Vagina (tissue), 2 donors: ENCODE measurements around the gene ELP4.

ENCODE experiments used
- CTCF ChIP-seq, 3 experiments: fragments of 450-650 bp in 2 of 3; fragments of 200-600 bp in 1 of 3; sonication (generic) in 1 of 3; IDR thresholded peaks; one replicate each; pipeline ENCODE4 v1.5.1; 2017 to 2019; ENCODE audit warnings: antibody characterized with exemption in 3 of 3, mild to moderate bottlenecking in 2 of 3, moderate library complexity in 2 of 3
- POLR2A ChIP-seq, 2 donors: fragments of 450-650 bp; IDR thresholded peaks; one replicate each; pipeline ENCODE4 v1.6.1; 2017; ENCODE audit warnings: antibody characterized with exemption in 2 of 2, mild to moderate bottlenecking in 2 of 2, moderate library complexity in 2 of 2

DNA sequence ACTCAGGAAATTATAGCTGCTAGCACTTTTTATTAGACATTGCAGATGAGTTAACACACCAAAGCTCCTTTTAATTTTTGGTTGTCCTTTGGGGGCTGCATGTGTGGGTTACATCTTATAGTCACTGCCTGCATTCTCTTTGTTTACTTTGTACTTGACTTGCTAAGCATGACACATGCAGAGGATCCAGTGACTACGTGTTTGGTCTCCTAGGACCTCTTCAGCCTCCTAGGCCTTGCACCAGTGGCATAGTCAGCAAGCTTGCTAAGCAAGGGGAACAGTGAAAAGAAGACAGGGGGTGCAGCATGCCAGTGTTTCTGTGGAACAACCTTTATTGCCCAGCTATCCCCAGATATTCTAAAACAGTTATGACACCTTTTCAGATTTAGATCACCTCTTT, 193.4 kb downstream of the ELP4 start:
- no peak for TF ChIP-seq CTCF (IDR thresholded peaks at IDR 0.05)
- no peak for TF ChIP-seq POLR2A (IDR thresholded peaks at IDR 0.05)
